ENCODE data around the gene HCST.
A peak's percentile ranks its signal among the peaks of the same experiment; 100 is the strongest.
"Not testable (repeated sequence)": the region's sequence is repeated elsewhere in the genome, so short reads cannot be mapped to it uniquely, and the experiment has no call there.

Gene HCST, protein sequence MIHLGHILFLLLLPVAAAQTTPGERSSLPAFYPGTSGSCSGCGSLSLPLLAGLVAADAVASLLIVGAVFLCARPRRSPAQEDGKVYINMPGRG

DNA sequence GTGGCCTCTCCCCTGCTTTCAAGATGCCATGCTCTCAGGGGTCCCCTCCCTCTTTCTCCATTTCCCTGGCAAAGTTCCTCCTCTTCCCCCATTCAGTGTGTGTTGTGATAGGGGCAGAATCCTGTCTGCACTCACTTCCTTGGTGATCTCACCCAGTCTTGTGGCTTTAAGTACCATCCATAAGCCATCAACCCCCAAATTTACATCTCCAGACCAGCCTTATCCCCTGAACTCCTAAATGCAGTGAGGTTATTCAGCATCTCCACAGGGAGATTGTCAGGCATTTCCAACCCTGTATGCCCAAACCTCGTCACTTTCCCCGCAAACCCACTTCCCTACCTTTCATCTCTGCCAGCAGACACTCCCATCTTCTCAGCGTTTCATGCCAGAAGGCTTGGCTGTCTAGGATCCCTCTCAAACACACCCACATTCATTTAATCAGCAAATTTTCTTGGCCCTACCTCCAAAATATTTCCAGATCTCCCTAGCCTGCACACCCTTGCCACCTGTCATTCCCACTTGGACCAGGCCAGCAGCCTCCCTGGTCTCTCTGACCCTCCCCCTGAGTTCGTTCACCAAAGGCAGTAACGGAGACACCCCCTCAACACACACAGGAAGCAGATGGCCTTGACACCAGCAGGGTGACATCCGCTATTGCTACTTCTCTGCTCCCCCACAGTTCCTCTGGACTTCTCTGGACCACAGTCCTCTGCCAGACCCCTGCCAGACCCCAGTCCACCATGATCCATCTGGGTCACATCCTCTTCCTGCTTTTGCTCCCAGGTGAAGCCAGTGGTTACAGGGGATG lies at the start of gene HCST:
HCST (plus strand) TSS at position 676 of the 808 bp plus-strand sequence; CDS start at position 741, 65 bp downstream.
- peak; percentile 18 for DNase-seq

DNA sequence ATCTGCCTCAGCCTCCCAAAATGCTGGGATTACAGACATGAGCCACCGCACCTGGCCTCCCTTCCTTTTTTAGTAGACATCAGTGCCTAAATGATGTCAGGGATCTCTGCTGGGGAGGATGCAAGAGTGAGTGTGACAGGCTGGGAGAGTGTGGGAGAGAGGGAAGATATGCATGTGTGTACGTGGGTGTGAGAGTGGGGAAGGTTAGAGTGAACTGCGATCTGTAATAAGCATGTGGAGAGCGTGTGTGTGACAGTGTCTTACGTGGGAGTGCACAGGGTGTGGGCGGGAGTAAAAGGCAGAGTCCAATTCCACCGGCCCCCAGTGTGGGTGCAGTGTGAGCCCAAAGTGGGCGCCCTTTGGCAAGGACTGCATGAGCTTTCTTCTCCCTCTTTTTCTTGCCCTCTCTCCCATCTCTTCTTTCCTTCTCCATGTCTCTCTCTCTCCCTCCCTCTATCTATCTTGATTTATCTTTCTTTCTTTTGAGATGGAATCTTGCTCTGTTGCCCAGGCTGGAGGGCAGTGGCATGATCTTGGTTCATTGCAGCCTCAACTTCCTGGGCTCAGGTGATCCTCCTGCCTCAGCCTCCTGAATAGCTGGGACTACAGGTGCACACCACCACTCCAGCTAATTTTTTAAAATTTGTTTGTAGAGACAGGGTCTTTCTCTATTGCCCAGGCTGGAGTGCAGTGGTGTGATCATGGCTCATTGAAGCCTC lies 49.1 kb upstream of the HCST start:
- no peak for DNase-seq

- no peak for DNase-seq
Measured at GRCh38 chr19:35856546-35857149, 45.7 kb upstream of the HCST start, which contains the start of gene KIRREL2. Gene KIRREL2 (plus strand): TSS chr19:35856911. CDS start chr19:35857120, 209 bp downstream.

GRCh38 chr19:35858311-35858710 lies 44.0 kb upstream of the HCST start:
- no peak for DNase-seq

GRCh38 chr19:35859414-35859813 lies 42.9 kb upstream of the HCST start:
- DNase-seq, result no peak

- DNase-seq, result no peak
Measured at GRCh38 chr19:35860436-35860817, 41.9 kb upstream of the HCST start.

- no peak for DNase-seq
Measured at GRCh38 chr19:35860818-35861639, 41.3 kb upstream of the HCST start.

DNA sequence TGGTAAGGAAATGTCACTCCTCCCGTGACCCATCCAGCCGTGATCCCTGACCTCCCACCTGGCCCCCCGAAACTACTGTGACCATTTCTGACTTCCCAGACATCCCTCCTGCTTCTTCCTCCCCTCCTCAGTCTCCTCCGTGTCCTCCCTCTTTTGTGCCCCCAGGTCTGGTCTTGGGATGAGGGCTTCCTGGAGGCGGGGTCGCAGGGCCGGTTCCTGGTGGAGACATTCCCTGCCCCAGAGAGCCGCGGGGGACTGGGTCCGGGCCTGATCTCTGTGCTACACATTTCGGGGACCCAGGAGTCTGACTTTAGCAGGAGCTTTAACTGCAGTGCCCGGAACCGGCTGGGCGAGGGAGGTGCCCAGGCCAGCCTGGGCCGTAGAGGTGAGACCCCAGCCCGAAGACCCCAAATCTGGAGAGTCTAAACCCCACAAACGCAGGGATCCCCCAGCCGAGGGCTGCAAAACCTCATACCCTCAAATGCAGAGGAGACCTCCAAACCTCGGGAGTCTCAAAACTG lies 40.6 kb upstream of the HCST start:
- DNase-seq, result no peak

DNA sequence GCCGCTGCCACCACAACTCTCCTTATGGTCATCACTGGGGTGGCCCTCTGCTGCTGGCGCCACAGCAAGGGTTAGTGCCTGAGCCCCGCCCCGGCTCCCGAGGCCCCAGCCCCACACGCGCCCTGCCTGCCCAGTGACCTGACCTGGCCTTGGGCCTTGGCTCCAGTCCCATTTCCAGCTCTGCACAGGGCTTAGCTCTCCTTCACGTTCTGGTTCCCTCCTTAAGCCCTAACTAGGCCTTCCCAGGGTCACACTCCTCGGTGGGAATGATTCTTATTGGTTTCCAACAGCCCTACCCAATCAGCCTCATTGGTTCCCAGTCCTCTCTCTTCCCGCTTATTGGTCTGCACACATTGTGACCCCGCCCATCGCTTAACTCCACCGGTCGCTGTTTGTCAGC lies 39.8 kb upstream of the HCST start:
- no peak for DNase-seq

DNA sequence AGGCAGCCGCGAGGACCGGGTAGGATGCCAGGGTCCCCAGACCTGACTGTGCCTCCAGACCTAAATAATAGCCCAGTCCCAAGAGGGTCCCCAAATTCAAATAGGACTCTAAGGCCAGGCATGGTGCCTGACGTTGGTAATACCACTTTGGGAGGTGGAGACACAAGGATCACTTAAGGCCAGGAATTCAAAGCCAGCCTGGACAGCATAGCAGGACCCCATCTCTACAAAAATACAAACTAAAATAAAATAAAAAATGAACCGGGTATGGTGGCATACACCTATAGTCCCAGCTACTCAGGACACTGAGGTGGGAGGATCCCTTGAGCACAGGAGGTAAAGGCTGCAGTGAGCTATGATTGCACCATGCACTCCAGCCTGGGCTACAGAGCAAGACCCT lies 39.3 kb upstream of the HCST start:
- no peak for DNase-seq

- peak; percentile 72 for DNase-seq
Measured at GRCh38 chr19:35868172-35868822, 34.0 kb upstream of the HCST start, which contains the start of gene APLP1. Gene APLP1 (plus strand): TSS chr19:35868574. CDS start chr19:35868637, 63 bp downstream.

- no peak for DNase-seq
Measured at GRCh38 chr19:35868823-35869326, 33.5 kb upstream of the HCST start.

DNA sequence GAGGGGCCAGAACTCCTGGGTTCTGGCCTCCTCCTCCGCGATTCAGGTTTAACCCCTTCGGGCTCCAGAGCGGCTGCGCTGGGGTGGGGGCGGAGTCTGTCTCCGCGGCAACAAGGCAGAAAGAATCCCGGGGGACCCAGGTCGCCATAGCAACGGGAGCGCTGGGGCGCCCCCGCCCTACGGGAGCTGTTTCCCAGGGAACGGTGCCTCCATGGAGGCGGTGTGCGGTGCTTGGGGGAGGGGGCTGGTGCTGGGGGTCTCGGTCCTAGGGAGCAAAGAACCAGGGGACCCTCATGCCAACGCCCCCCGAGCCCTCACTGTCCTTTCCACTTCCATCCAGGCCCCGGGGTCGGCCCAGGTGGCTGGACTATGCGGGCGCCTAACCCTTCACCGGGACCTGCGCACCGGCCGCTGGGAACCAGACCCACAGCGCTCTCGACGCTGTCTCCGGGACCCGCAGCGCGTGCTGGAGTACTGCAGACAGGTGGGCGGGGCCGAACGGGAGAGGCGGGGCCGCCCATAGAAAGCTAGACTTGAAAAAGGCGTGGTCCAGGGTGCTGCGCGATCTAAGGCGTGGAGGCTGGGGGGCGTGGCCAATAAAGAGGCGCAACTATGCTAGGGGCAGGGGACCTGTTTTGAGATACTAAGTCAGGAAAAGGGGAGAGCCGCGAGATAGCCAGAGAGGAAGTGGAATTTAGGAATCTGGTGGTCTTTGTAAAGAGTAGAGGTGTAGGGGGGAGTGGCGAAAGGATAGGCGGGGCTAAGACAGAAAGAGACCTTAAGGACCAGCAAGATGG lies 32.8 kb upstream of the HCST start:
- DNase-seq, result no peak

DNA sequence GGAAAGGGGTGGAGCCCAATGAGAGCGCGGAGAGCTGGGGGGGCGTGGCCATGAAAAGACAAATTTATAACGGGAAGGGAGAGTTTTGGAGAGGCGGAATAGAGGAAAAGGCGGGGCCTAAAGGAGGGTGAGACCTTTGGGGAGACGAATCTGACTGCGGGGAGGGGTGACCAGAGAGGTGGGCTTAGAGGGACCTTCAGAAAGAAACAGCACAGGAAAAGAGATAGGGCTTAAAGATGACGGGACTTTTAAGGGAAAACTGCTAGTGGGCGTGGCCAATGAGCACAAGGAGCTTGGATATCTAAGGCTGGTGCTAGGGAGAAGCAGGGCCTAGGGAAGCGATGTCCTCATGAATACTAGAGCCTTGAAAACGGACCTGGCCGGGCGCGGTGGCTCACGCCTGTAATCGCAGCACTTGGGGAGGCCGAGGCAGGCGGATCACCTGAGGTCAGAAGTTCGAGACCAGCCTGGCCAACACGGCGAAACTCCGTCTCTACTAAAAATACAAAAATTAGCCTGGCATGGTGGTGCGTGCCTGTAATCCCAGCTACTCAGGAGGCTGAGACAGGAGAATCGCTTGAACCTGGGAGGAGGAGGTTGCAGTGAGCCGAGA lies 32.1 kb upstream of the HCST start:
- DNase-seq, result not testable (repeated sequence)

DNA sequence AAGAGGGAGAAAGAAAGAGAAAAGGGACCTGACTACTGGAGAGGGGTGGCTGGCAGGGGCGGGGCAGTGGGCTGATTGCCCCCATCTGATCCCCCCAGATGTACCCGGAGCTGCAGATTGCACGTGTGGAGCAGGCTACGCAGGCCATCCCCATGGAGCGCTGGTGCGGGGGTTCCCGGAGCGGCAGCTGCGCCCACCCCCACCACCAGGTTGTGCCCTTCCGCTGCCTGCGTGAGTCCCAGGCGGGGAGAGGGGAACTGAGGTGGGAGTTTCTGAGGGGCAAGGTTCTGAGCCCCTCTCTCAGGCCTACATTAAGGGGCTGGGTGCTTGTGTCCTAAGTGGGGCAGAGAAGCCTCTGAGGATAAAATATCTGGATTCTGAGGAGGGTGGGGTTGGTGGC lies 31.5 kb upstream of the HCST start:
- no peak for DNase-seq

DNA sequence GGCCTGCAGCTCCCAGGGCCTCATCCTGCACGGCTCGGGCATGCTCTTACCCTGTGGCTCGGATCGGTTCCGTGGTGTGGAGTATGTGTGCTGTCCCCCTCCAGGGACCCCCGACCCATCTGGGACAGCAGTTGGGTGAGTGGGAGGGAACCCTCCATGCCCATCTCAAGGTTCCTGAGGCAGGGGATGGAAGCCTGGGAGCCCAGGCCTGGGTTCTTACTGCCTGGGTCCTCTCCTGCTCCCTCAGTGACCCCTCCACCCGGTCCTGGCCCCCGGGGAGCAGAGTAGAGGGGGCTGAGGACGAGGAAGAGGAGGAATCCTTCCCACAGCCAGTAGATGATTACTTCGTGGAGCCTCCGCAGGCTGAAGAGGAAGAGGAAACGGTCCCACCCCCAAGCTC lies 30.7 kb upstream of the HCST start:
- no peak for DNase-seq

DNA sequence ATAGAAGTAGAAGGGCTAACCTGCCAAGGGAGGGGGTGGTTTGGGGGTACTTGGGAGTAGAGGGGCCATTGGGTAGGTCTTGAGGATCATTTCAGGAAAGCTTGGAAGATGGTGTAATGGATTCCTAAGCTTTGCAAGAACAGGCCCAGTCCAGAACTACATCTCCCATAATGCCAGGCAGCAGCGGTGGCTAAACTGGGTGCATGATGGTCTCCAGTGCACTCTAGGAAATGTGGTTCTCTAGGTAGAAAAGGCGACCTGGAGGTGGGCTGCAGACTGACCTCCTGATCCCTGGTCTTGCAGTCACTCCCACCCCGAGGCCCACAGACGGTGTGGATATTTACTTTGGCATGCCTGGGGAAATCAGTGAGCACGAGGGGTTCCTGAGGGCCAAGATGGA lies 30.1 kb upstream of the HCST start:
- DNase-seq, result no peak

DNA sequence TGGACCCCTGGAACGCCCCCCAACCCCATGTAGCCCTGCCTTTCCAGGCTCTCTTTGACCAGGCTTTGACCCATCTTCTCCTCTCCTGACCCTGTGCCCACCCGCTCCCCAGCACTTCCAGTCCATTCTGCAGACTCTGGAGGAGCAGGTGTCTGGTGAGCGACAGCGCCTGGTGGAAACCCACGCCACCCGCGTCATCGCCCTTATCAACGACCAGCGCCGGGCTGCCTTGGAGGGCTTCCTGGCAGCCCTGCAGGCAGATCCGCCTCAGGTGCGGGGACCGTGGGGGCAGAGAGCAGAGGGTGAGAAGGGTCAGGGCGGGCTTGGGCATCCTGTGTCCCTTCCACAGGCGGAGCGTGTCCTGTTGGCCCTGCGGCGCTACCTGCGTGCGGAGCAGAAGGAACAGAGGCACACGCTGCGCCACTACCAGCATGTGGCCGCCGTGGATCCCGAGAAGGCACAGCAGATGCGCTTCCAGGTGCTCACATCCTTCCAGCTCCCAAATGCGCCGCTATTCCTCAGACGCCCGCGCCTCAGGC lies 27.9 kb upstream of the HCST start:
- no peak for DNase-seq

- no peak for DNase-seq
Measured at GRCh38 chr19:35879068-35879467, 23.3 kb upstream of the HCST start.

GRCh38 chr19:35879770-35880317 lies 22.5 kb upstream of the HCST start:
- DNase-seq, result peak; percentile 89
